Aorta (tissue), 5 donors: ENCODE results near the gene COTL1. TPM values are rescaled to one million over a fixed set of nuclear protein-coding genes. Genes with fewer than 3 reads are reported as not detected.
A peak's percentile ranks its signal among the peaks of the same experiment; 100 is the strongest.

ENCODE experiments used
- ATAC-seq: fragments of 200-7000 bp; cut with Tn5 transposase; one replicate; pipeline ENCODE4 v1.9.1; 2022; ENCODE audit warnings: moderate library complexity; ENCODE audit not compliant: low FRiP score
- DNase-seq, 2 donors: peaks; one replicate each; pipeline ENCODE4 v3.0.0-alpha.2; 2020
- H3K27ac ChIP-seq, 2 donors: one replicate each; pipeline ENCODE4 v1.5.1; 2013; ENCODE audit warnings: low read length in 2 of 2, mild to moderate bottlenecking in 2 of 2, moderate library complexity in 2 of 2, control low read depth in 1 of 2, inconsistent platforms in 1 of 2, low read depth in 1 of 2
- H3K27me3 ChIP-seq, 2 donors: one replicate each; pipeline ENCODE4 v1.6.1; 2013; ENCODE audit warnings: control low read depth in 1 of 2, low read length in 1 of 2, mild to moderate bottlenecking in 1 of 2, moderate library complexity in 1 of 2; ENCODE audit not compliant: insufficient read depth in 2 of 2, control insufficient read depth in 1 of 2
- H3K36me3 ChIP-seq, 2 donors: one replicate each; pipeline ENCODE4 v1.6.1; 2013; ENCODE audit warnings: control low read depth in 1 of 2, low read length in 1 of 2, mild to moderate bottlenecking in 1 of 2; ENCODE audit not compliant: insufficient read depth in 2 of 2, control insufficient read depth in 1 of 2
- H3K4me1 ChIP-seq, 2 donors: one replicate each; pipeline ENCODE4 v1.6.1; 2013; ENCODE audit warnings: low read length in 2 of 2, control low read depth in 1 of 2, mild to moderate bottlenecking in 1 of 2, moderate library complexity in 1 of 2; ENCODE audit not compliant: insufficient read depth in 2 of 2, control insufficient read depth in 1 of 2
- H3K4me3 ChIP-seq, 2 donors: one replicate each; pipeline ENCODE4 v1.5.1; 2013; ENCODE audit warnings: low read length in 2 of 2, control low read depth in 1 of 2, mild to moderate bottlenecking in 1 of 2
- H3K9me3 ChIP-seq: one replicate; pipeline ENCODE4 v1.6.1; 2013; ENCODE audit warnings: mild to moderate bottlenecking, low read length; ENCODE audit not compliant: control insufficient read depth
- WGBS, 2 donors: extraction: QIAGEN DNeasy Blood & Tissue Kit; methylation state at CpG; one replicate each; pipeline ENCODE4 v1.1.7; 2013; 5-methylcytosine and 5-hydroxymethylcytosine counted together
- intact Hi-C, 2 donors: fragments of 100-400 bp; cut with DNase I; formaldehyde crosslinking; loops; one replicate each; pipeline versions ENCODE4 v1.14.2 to v1.15.0; 2022
- polyA plus RNA-seq, 2 donors: library from polyadenylated mRNA; stranded (reverse); fragments of 200-250 nt; gene quantifications; one replicate each; pipeline ENCODE4 v1.2.3, GENCODE V29; 2013
- total RNA-seq, 2 donors: library from RNA; stranded (reverse); fragmentation: NEBNext Ultra II Directional; extraction: Animal tissue kit (Norgen Biotek cat#: 25700); gene quantifications; one replicate each; pipeline ENCODE4 v1.2.1, GENCODE V29; 2021
- donor health status: healthy with polysubstance abuse.
- donor health status: Bipolar disorder and iron deficiency.
- donor health status: DM: no; HTN: no; CAD: no.
- donor health status: DM: no; HTN: no; CAD: no.
- donor health status: DM: yes; HTN: yes; CAD: no.

The COTL1 gene
- total and polyA plus RNA-seq, 4 donors = 22.8 to 69.9 (median 60.0) TPM

DNA sequence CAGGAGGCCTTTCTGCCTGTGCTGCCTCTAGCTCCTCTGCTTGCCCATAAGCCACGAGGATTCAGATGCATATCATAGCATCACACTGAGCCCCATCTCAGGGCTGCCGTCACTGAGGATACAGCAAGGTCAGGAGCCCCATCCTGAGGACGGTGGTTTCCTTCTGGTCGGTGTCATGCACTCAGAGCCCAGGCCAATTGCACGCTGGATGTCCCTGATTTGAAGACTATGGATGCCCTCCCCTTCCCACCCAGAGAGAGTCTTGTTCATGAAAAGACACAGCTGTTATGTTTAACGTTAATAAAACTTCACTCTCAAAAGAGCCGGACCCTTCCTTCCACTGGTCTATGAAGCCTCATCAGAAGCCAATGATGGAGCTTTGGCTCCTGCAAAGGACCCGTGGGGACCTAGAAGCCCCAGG, 19.9 kb downstream of the COTL1 start:
- no peaks in the 10 kb centered on the region for H3K9me3 ChIP-seq
- no peak overlapping the region for H3K27ac ChIP-seq
- 90 to 94% methylated on average over 8 of the region's 8 CpGs for WGBS, 2 donors
- peaks cover 0 to 2% of the 10 kb centered on the region in 2 donors for H3K4me1 ChIP-seq
- intact Hi-C loops = no loop called here
- H3K36me3 ChIP-seq = no peaks in the 10 kb centered on the region
- no peak overlapping the region for H3K4me3 ChIP-seq
- DNase-seq (no peak), ATAC-seq (no peak)
- no peaks in the 10 kb centered on the region for H3K27me3 ChIP-seq

DNA sequence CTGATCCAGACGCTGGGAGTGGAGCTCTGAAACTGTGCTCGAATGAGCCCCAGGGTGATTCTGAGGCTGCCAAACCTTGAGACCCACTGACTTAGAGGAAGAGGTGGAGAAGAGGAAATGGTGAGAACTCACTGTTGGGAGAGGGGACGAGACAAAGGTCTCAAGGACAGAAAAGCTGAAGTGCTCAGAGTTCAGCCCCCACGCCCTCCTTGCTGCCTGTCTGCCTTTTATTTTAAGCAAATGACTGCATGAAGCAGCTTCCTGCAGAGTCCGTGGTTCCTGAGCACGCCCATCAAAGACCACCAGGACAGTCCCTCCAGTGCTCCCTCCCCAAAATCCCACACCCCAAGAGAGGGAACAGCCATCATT, 20.4 kb downstream of the COTL1 start:
- Histone ChIP-seq H3K4me3 (no peak overlapping the region), H3K4me1 (peaks cover 0 to 2% of the 10 kb centered on the region in 2 donors), H3K27ac (no peak overlapping the region), H3K9me3 (no peaks in the 10 kb centered on the region), H3K27me3 (no peaks in the 10 kb centered on the region), H3K36me3 (no peaks in the 10 kb centered on the region)
- DNase-seq (peak in 1 of 2 donors; percentile 51), ATAC-seq (no peak)
- intact Hi-C loops = no loop called here
- 85 to 93% methylated on average over 6 of the region's 6 CpGs for WGBS, 2 donors

DNA sequence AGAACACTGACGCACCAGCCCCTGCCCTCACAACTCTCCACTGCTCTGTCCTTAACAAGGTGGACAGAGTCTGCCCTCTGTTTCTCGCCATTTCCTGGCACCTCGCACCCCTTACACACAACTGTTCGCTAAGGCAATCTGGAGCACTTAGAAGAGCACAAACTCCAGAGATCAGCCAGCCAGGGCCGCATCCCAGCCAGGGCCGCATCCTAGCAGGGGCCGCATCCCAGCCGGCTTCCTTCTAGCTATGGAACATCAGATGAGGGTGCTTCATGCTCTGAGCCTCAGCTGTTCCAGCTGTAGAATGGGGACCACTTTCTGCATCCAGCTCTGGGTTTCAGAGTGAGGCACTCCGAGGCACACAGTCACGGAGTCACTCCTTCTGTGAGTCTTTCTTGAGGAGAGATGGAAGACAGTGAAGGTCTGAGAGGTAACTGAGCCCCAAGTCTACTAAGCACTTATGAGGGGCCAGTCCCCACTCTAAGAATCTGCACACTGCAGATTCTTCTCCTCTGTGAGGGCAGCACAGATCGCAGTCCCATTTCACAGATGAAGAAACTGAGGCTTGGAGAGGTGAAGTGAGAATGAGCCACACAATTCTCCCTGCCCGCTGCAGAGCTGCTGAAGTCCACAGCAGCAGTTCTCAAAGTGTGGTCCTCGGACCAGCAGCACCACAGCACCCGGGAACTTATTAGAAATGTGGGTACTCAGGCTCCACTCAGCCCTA, 20.9 kb downstream of the COTL1 start:
- Histone ChIP-seq H3K4me3 (no peak overlapping the region), H3K9me3 (no peaks in the 10 kb centered on the region), H3K4me1 (peaks cover 0 to 2% of the 10 kb centered on the region in 2 donors), H3K27ac (no peak overlapping the region), H3K27me3 (no peaks in the 10 kb centered on the region), H3K36me3 (no peaks in the 10 kb centered on the region)
- peak in 1 of 2 donors; percentile 28 for DNase-seq
- intact Hi-C loops = no loop called here
- ATAC-seq = no peak
- WGBS, 2 donors = 96 to 97% methylated on average over 14 of the region's 14 CpGs

DNA sequence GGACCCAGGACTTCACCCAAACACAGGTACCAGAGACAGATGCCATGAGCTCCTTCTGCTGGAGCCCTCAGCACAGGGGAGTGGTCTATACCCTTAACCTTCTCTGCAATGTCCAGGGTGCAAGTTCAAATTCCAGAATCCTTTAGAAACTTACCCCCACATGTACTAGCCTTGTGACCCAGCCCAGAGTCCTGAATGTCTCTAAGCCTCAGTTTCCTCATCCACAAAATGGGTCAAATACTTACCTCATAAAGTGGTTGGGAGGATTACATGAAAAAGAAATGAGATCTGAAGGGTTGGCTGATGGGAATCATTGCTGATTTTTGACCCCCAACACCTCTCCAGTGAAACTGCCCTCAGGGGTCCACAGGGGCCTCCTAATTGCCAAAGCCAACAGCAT, 21.7 kb downstream of the COTL1 start:
- no peak for ATAC-seq
- intact Hi-C loops = no loop called here
- DNase-seq = peak in 1 of 2 donors; percentile 23
- peaks cover 0 to 2% of the 10 kb centered on the region in 2 donors for H3K4me1 ChIP-seq
- H3K4me3 ChIP-seq = no peak overlapping the region
- H3K27me3 ChIP-seq = no peaks in the 10 kb centered on the region
- H3K9me3 ChIP-seq = no peaks in the 10 kb centered on the region
- H3K27ac ChIP-seq = no peak overlapping the region
- no peaks in the 10 kb centered on the region for H3K36me3 ChIP-seq

DNA sequence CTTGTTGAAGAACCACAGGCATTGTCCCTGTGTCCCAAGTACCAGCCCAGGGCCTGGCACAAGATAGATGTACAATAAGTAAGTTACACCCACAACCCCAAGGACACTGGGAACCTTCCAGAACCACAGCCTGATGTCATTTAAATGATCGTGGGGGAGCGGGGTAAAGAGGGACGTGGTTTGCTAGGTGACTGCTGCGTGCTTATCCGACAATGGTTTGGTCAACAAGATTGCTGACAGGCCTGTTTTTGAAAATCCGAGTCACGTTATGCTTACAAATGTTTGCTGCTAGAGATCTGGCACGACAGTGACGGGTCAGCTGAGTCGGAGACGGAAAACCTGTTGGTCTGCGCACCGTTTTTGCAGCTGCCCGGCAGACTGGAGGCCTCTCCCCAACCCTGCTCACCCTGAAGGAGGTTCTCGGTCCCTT, 22.8 kb downstream of the COTL1 start:
- DNase-seq (peak in 1 of 2 donors; percentile 46), ATAC-seq (no peak)
- H3K4me1 ChIP-seq = peaks cover 0 to 2% of the 10 kb centered on the region in 2 donors
- no peak overlapping the region for H3K4me3 ChIP-seq
- no peaks in the 10 kb centered on the region for H3K36me3 ChIP-seq
- no peaks in the 10 kb centered on the region for H3K27me3 ChIP-seq
- no peak overlapping the region for H3K27ac ChIP-seq
- intact Hi-C loops = no loop called here
- 89 to 90% methylated on average over 15 of the region's 15 CpGs for WGBS, 2 donors
- no peaks in the 10 kb centered on the region for H3K9me3 ChIP-seq

DNA sequence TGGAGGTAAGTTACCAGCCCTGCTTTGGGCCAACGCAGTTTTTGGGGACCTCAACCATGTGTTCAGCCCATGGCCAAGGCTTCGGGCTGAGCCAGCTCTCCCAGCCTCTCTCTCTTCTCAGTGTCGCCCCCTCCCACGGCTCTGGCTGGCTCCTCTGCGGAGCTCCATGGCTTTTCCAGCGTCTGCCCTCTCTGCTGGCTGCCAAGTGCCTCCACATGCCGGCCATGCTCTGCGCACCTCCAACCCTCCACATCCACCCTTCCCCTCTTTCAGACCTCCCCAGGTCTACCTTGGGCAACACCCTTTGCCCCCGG, 23.2 kb downstream of the COTL1 start:
- DNase-seq (no peak), ATAC-seq (peak; percentile 4)
- Histone ChIP-seq H3K9me3 (no peaks in the 10 kb centered on the region), H3K4me1 (peaks cover 0 to 2% of the 10 kb centered on the region in 2 donors), H3K36me3 (no peaks in the 10 kb centered on the region), H3K27ac (no peak overlapping the region), H3K27me3 (no peaks in the 10 kb centered on the region), H3K4me3 (no peak overlapping the region)
- 88 to 89% methylated on average over 9 of the region's 9 CpGs for WGBS, 2 donors
- intact Hi-C loops = no loop called here

DNA sequence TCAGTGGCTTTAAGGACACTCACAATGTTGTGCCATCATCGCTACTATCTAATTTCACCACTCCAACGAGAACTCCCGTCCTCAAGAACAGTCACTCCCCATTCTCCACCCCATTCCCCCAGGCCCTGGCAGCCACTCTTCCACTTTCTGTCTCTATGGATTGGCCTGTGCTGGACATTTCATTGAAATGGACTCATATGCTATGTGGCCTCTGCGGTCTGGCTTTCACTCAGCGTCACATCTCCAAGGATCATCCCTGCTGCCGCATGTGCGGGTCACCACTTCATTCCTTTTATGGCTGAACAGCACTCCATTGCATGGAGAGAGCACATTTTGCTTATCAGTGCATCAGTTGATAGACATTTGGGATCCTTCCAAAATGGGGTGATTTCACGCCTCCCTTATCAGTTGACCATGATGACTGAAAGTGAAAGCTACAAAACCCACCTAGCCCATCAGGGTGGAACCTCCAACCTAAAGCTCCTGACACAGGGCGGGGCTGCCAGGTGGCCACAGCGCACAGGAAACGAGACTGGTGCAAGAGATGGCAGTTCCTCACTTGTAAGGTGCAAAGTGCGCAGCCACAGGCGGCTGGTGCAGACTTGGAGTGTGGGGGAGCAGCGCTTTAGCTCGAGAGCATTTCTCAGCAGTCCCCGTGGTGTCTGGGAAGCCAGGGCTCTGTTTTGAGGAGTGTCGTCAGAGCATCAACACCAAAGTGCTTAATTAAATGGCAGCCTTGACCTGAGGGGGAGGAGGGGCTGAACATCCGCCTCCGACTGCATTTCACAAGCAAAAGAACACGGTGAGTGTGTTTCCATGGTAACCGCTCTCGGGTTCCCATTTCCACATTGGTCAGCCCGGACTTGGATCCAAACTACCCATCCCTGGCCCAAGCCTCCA, 23.8 kb downstream of the COTL1 start:
- Histone ChIP-seq H3K27ac (no peak overlapping the region), H3K4me3 (no peak overlapping the region), H3K4me1 (no peaks in the 10 kb centered on the region), H3K9me3 (no peaks in the 10 kb centered on the region), H3K27me3 (no peaks in the 10 kb centered on the region), H3K36me3 (no peaks in the 10 kb centered on the region)
- WGBS, 2 donors = 88 to 89% methylated on average over 23 of the region's 23 CpGs
- intact Hi-C loops = no loop called here
- ATAC-seq (peak; percentile 19), DNase-seq (peak in 1 of 2 donors; percentile 56)

DNA sequence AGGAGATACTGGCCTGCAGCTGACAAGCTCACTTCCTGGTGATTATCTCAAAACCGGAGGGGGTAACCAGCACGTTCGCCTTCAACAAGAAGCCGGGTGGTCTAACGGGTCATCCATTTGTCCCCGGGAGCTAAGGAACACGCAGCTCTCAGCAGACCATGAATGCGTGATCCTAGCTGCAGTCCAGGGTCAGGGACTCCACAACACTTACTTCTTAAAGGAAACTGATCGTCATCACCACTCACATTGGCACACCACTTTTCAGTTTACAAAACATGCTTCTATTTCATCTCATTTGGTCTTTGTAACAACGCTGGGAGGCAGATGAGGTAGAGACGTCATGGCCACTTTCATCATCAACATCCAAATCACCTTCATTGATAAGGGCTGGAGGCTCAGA, 25.2 kb downstream of the COTL1 start:
- DNase-seq (peak in 1 of 2 donors; percentile 22), ATAC-seq (no peak)
- Histone ChIP-seq H3K9me3 (no peaks in the 10 kb centered on the region), H3K4me3 (no peak overlapping the region), H3K4me1 (no peaks in the 10 kb centered on the region), H3K36me3 (no peaks in the 10 kb centered on the region), H3K27ac (no peak overlapping the region), H3K27me3 (no peaks in the 10 kb centered on the region)
- intact Hi-C loops = no loop called here
- 80 to 84% methylated on average over 11 of the region's 11 CpGs for WGBS, 2 donors
